ENCODE results near the gene ITPRID2.

GRCh38 chr2:181944914-181945291 is 53.4 kb downstream of the ITPRID2 start:
- no peak for TF ChIP-seq EP300 (IDR thresholded peaks at IDR 0.05)
- no peak for TF ChIP-seq POLR2AphosphoS5 (IDR thresholded peaks at IDR 0.05)
